ENCODE measurements around the gene CROT.
A peak's percentile ranks its signal among the peaks of the same experiment; 100 is the strongest.

The CROT gene

DNA sequence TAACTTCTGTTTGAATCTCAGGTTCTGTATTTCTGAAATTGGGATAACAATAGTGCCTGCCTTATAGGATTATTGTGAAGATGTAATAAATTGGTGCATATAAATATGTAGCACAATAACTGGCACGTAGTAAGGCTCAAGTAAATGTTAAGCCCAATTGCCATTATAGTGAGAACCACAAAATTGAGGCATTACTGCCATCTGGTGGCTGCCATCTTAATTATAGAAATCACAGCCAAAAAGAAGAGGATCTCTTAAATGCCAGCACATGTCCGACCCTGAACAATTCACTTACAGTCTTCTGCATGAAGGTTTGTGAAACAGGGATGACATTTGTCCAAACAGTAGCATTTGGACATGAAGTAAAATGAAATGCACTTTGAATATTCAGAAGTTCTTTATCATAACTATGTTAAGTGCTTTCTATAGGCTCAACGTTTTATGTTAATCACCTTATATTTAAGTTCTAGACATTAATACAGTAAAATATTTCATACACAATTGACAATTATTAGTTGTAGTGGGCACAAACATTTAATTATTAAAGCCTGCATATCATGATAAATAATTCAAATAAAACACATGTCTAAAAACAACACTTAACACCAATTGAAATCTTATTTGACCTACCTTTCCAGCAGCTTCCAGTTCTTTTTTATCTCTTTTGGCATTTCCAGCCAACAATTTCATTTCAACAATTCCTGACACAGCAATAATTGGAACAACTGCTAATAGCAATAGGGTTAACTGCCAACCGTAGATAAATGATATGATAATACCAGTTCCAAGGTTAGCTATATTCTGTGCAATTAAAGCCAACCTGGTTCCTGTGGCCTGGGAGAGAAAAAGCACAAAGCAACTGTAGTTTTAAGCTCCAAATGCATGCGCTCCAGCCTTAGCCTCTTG is 71.5 kb downstream of the CROT start:
- DNase-seq = peak; percentile 44 to 79

DNA sequence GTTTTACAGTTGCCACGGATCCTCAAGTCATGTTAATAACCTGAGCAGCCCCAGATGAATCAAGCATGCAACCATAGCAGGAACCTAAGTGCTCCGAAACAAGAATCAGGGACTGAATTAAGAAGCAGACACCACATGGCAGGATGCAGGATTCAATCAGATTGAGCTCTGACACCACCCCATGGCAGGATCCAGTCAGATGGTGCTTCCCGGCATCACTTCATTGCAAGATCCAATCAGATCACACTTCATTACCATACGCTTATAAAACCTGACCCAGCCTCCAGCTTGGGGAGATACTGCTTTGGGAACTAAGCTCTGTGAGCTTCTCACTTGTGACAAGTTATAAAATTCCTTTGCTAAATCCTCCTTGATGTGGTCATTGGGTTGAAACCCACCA is 74.7 kb downstream of the CROT start:
- DNase-seq = no peak

DNA sequence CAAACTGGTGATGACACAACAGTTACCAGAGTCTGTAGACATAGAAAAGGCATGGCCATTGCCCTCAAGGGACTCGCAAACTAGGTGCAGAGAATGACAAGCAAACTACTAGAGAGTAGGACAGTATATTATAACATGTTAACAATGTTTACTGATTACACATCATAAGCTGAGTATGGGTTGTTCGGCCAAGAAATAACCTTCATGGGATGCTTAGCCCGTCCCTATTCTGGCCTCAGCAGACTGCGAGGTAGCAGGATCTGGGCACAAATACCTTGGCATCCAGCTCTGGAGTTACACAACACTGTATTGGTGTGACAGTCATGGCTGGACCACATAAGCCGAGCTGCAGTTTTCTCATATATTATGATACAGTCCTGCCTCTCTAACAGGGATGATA is 78.6 kb downstream of the CROT start:
- no peak for DNase-seq

- DNase-seq = no peak
Measured at GRCh38 chr7:87426160-87426559, 80.7 kb downstream of the CROT start.

DNA sequence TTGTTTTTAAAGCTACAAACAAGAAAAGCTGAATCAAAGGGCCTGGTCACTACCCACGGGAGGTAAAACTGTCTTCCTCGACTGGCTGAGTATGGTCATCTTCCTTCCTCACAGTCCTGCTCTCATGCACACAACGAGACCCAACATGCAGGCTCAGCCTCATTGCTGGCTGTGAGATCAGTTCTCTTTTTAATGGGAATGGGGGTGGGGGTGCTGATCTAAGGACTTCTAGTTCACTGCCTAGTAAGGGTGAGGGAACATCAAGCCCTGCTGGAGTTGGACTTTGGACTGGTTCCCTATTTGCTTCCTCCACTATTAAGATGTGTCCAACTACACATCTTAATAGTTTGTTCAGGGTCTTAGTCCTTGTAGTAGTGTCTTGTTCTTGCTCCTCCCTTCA is 81.8 kb downstream of the CROT start:
- DNase-seq = no peak

GRCh38 chr7:87432536-87432935 is 87.1 kb downstream of the CROT start:
- DNase-seq = no peak

- DNase-seq = no peak
Measured at GRCh38 chr7:87435546-87435945, 90.1 kb downstream of the CROT start.

DNA sequence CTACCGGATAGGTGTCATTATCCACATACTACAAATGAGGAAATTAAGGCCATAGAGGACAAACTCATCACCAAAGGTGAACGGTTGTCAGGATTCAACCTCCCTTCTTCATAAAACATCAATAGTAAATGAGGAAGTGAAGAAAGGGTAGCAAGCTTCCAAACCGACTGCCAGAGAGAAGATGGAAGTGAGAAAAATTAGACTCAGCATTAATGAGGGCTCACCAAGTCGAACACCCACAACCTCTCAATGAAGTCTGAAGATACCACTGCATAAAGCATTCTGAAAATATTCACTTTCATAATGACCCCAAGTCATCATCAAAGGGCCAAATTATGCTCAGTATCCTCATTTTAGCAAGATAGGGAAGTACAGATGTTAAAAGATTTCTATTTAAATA is 100.4 kb downstream of the CROT start:
- DNase-seq = no peak

DNA sequence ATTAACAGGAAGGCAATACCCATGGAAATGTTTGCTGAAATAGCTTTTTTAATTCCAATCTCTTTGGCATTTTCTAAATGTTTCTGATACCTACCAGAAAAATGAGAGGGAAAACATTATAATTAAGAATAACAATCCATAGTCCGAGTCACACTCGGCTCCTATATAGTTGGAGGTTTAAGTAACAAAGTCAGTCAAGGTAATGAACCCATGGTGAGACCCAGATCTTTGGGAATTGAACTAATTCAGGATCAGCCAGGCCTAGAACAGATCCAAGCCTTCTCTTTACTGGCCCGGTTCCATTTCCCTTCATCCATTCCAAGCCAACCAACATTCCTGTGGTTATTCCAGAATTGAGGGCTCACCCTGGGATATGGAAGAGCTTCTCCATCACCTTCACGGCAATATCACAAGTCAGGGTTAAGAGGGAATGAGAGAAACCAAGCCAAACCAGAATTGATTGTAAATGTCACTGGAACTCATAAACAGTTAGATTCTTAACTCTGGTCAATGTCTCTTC is 101.7 kb downstream of the CROT start:
- no peak for DNase-seq

DNA sequence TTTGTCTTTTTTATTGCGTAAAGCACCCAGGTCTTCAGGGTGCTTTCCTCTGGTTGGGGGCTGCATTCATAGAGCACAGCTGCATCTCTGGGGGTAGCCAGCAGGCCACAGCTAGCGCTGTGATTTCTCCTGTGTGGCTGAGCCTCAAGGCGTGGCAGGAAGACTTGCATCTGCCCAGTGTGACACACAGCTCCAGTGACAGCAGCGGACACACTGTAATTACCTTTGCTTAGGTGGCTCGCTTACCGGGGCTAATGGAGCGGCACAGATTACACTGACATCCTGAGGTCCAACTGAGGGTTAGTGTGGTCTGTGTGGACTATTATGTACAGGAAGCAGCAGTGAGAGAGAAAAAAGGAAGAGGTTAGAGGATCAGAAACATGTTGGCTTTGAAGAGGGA is 102.9 kb downstream of the CROT start:
- DNase-seq = no peak
